ENCODE data around the gene VEPH1. TPM values are rescaled to one million over a fixed set of nuclear protein-coding genes. Genes with fewer than 3 reads are reported as not detected.

VEPH1 gene
- total RNA-seq, 1 donor from 2014 or later = 10.3 TPM

- no peak overlapping the region for H3K27ac Mint-ChIP-seq (ENCODE audit: unreplicated experiment)
- no peak overlapping the region for H3K4me3 Mint-ChIP-seq (ENCODE audit: unreplicated experiment)
- no peaks in the 10 kb centered on the region for H3K9me3 Mint-ChIP-seq (ENCODE audit: unreplicated experiment)
- no peaks in the 10 kb centered on the region for H3K27me3 Mint-ChIP-seq (ENCODE audit: unreplicated experiment)
- no peaks in the 10 kb centered on the region for H3K36me3 Mint-ChIP-seq (ENCODE audit: low read depth, unreplicated experiment)
- no peaks in the 10 kb centered on the region for H3K4me1 Mint-ChIP-seq (ENCODE audit: unreplicated experiment)
- TF ChIP-seq CTCF (IDR thresholded peaks at IDR 0.05; ENCODE audit: unreplicated experiment) = no peak
- no peak for DNase-seq (ENCODE audit: low spot score)
Observed at GRCh38 chr3:157257101-157257500, 246.1 kb downstream of the VEPH1 start.

- Mint-ChIP-seq H3K9me3 (ENCODE audit: unreplicated experiment) (no peaks in the 10 kb centered on the region), H3K27me3 (ENCODE audit: unreplicated experiment) (no peaks in the 10 kb centered on the region), H3K36me3 (ENCODE audit: low read depth, unreplicated experiment) (no peaks in the 10 kb centered on the region), H3K4me3 (ENCODE audit: unreplicated experiment) (no peak overlapping the region), H3K4me1 (ENCODE audit: unreplicated experiment) (no peaks in the 10 kb centered on the region), H3K27ac (ENCODE audit: unreplicated experiment) (no peak overlapping the region)
- TF ChIP-seq CTCF (IDR thresholded peaks at IDR 0.05; ENCODE audit: unreplicated experiment) = no peak
- DNase-seq (ENCODE audit: low spot score) = no peak
Observed at GRCh38 chr3:157255797-157256196, 247.4 kb downstream of the VEPH1 start.

GRCh38 chr3:157251685-157252084 lies 251.5 kb downstream of the VEPH1 start:
- DNase-seq (ENCODE audit: low spot score) = no peak
- Mint-ChIP-seq H3K36me3 (ENCODE audit: low read depth, unreplicated experiment) (no peaks in the 10 kb centered on the region), H3K4me3 (ENCODE audit: unreplicated experiment) (no peak overlapping the region), H3K27me3 (ENCODE audit: unreplicated experiment) (no peaks in the 10 kb centered on the region), H3K27ac (ENCODE audit: unreplicated experiment) (no peak overlapping the region), H3K9me3 (ENCODE audit: unreplicated experiment) (no peaks in the 10 kb centered on the region), H3K4me1 (ENCODE audit: unreplicated experiment) (peaks cover 19% of the 10 kb centered on the region)
- no peak for TF ChIP-seq CTCF (IDR thresholded peaks at IDR 0.05; ENCODE audit: unreplicated experiment)

- TF ChIP-seq CTCF (IDR thresholded peaks at IDR 0.05; ENCODE audit: unreplicated experiment) = no peak
- no peaks in the 10 kb centered on the region for H3K9me3 Mint-ChIP-seq (ENCODE audit: unreplicated experiment)
- no peaks in the 10 kb centered on the region for H3K36me3 Mint-ChIP-seq (ENCODE audit: low read depth, unreplicated experiment)
- peak overlapping the region; percentile 33 for H3K27ac Mint-ChIP-seq (ENCODE audit: unreplicated experiment)
- DNase-seq (ENCODE audit: low spot score) = no peak
- no peak overlapping the region for H3K4me3 Mint-ChIP-seq (ENCODE audit: unreplicated experiment)
- no peaks in the 10 kb centered on the region for H3K27me3 Mint-ChIP-seq (ENCODE audit: unreplicated experiment)
- H3K4me1 Mint-ChIP-seq (ENCODE audit: unreplicated experiment) = peaks cover 19% of the 10 kb centered on the region
Observed at GRCh38 chr3:157249606-157250005, 253.6 kb downstream of the VEPH1 start.

GRCh38 chr3:157248590-157249422 lies 254.4 kb downstream of the VEPH1 start:
- H3K9me3 Mint-ChIP-seq (ENCODE audit: unreplicated experiment) = no peaks in the 10 kb centered on the region
- no peak overlapping the region for H3K4me3 Mint-ChIP-seq (ENCODE audit: unreplicated experiment)
- H3K4me1 Mint-ChIP-seq (ENCODE audit: unreplicated experiment) = peaks cover 19% of the 10 kb centered on the region
- peak overlapping the region; percentile 61 for H3K27ac Mint-ChIP-seq (ENCODE audit: unreplicated experiment)
- H3K36me3 Mint-ChIP-seq (ENCODE audit: low read depth, unreplicated experiment) = no peaks in the 10 kb centered on the region
- DNase-seq (ENCODE audit: low spot score) = no peak
- TF ChIP-seq CTCF (IDR thresholded peaks at IDR 0.05; ENCODE audit: unreplicated experiment) = no peak
- no peaks in the 10 kb centered on the region for H3K27me3 Mint-ChIP-seq (ENCODE audit: unreplicated experiment)

All from endothelial cell (in vitro differentiated cells).